ENCODE measurements around the gene IGSF22. TPM values are rescaled to one million over a fixed set of nuclear protein-coding genes. Genes with fewer than 3 reads are reported as not detected.

IGSF22 gene
- under 1 TPM; 0.16 to 0.60 (median 0.53) TPM for total RNA-seq

GRCh38 chr11:18726040-18726439, at the start of gene IGSF22:
IGSF22 (minus strand) TSS chr11:18726188; CDS start chr11:18724236, 1,952 bp downstream.
- DNase-seq (no peak), ATAC-seq (no peak)
- H3K36me3 Mint-ChIP-seq (ENCODE audit: insufficient read depth) = no peaks in the 10 kb centered on the region
- H3K4me1 Mint-ChIP-seq (ENCODE audit: low read depth) = peaks cover 12% of the 10 kb centered on the region
- H3K9me3 Mint-ChIP-seq = no peaks in the 10 kb centered on the region
- H3K4me3 Mint-ChIP-seq = no peak within 1 kb of the TSS
- H3K27me3 Mint-ChIP-seq (ENCODE audit: low read depth) = no peaks in the 10 kb centered on the region

- no peak overlapping the region for H3K4me3 Mint-ChIP-seq
- ATAC-seq = no peak
- no peak for DNase-seq
- H3K36me3 Mint-ChIP-seq (ENCODE audit: insufficient read depth) = no peaks in the 10 kb centered on the region
- H3K4me1 Mint-ChIP-seq (ENCODE audit: low read depth) = peaks cover 10% of the 10 kb centered on the region
- H3K9me3 Mint-ChIP-seq = peaks cover 8% of the 10 kb centered on the region
- H3K27me3 Mint-ChIP-seq (ENCODE audit: low read depth) = peaks cover 6% of the 10 kb centered on the region
These were observed 48.8 kb upstream of the IGSF22 start for GRCh38 chr11:18774801-18775200.

- Mint-ChIP-seq H3K4me3 (no peak overlapping the region), H3K4me1 (ENCODE audit: low read depth) (peaks cover 6% of the 10 kb centered on the region), H3K27me3 (ENCODE audit: low read depth) (peaks cover 6% of the 10 kb centered on the region), H3K9me3 (peaks cover 6% of the 10 kb centered on the region), H3K36me3 (ENCODE audit: insufficient read depth) (no peaks in the 10 kb centered on the region)
- DNase-seq = no peak
- ATAC-seq = no peak
These were observed 47.7 kb upstream of the IGSF22 start for GRCh38 chr11:18773681-18774080.

GRCh38 chr11:18773104-18773503, 47.1 kb upstream of the IGSF22 start:
- Mint-ChIP-seq H3K27me3 (ENCODE audit: low read depth) (peaks cover 6% of the 10 kb centered on the region), H3K4me3 (no peak overlapping the region), H3K9me3 (peaks cover 3% of the 10 kb centered on the region), H3K4me1 (ENCODE audit: low read depth) (peaks cover 2% of the 10 kb centered on the region), H3K36me3 (ENCODE audit: insufficient read depth) (no peaks in the 10 kb centered on the region)
- DNase-seq (no peak), ATAC-seq (no peak)

- DNase-seq (no peak), ATAC-seq (no peak)
- Mint-ChIP-seq H3K9me3 (no peaks in the 10 kb centered on the region), H3K4me3 (no peak overlapping the region), H3K27me3 (ENCODE audit: low read depth) (peaks cover 6% of the 10 kb centered on the region), H3K36me3 (ENCODE audit: insufficient read depth) (no peaks in the 10 kb centered on the region), H3K4me1 (ENCODE audit: low read depth) (no peaks in the 10 kb centered on the region)
These were observed 46.2 kb upstream of the IGSF22 start for GRCh38 chr11:18772211-18772610.

GRCh38 chr11:18771266-18772035, 45.5 kb upstream of the IGSF22 start:
- Mint-ChIP-seq H3K9me3 (no peaks in the 10 kb centered on the region), H3K27me3 (ENCODE audit: low read depth) (peaks cover 6% of the 10 kb centered on the region)

GRCh38 chr11:18770479-18771125, 44.6 kb upstream of the IGSF22 start:
- Mint-ChIP-seq H3K4me3 (no peak overlapping the region), H3K36me3 (ENCODE audit: insufficient read depth) (no peaks in the 10 kb centered on the region), H3K9me3 (no peaks in the 10 kb centered on the region), H3K27me3 (ENCODE audit: low read depth) (peaks cover 9% of the 10 kb centered on the region), H3K4me1 (ENCODE audit: low read depth) (no peaks in the 10 kb centered on the region)
- no peak for ATAC-seq
- no peak for DNase-seq

More at GRCh38 chr11:18771266-18772035, 45.5 kb upstream of the IGSF22 start:
- DNase-seq (no peak), ATAC-seq (no peak)
- Mint-ChIP-seq H3K4me3 (no peak overlapping the region), H3K4me1 (ENCODE audit: low read depth) (no peaks in the 10 kb centered on the region), H3K36me3 (ENCODE audit: insufficient read depth) (no peaks in the 10 kb centered on the region)

GRCh38 chr11:18769802-18770456, 43.9 kb upstream of the IGSF22 start:
- ATAC-seq = no peak

GRCh38 chr11:18768978-18769377, 43.0 kb upstream of the IGSF22 start:
- H3K4me1 Mint-ChIP-seq (ENCODE audit: low read depth) = peaks cover 5% of the 10 kb centered on the region

More at GRCh38 chr11:18769802-18770456, 43.9 kb upstream of the IGSF22 start:
- DNase-seq = no peak
- H3K4me3 Mint-ChIP-seq = no peak overlapping the region
- peaks cover 9% of the 10 kb centered on the region for H3K27me3 Mint-ChIP-seq (ENCODE audit: low read depth)
- no peaks in the 10 kb centered on the region for H3K9me3 Mint-ChIP-seq
- H3K4me1 Mint-ChIP-seq (ENCODE audit: low read depth) = no peaks in the 10 kb centered on the region
- no peaks in the 10 kb centered on the region for H3K36me3 Mint-ChIP-seq (ENCODE audit: insufficient read depth)

GRCh38 chr11:18768472-18768901, 42.5 kb upstream of the IGSF22 start:
- no peaks in the 10 kb centered on the region for H3K9me3 Mint-ChIP-seq
- H3K4me3 Mint-ChIP-seq = no peak overlapping the region
- no peak for DNase-seq
- no peaks in the 10 kb centered on the region for H3K36me3 Mint-ChIP-seq (ENCODE audit: insufficient read depth)
- H3K4me1 Mint-ChIP-seq (ENCODE audit: low read depth) = peaks cover 9% of the 10 kb centered on the region
- peak in 1 of 2 donors; percentile 25 for ATAC-seq
- peaks cover 9% of the 10 kb centered on the region for H3K27me3 Mint-ChIP-seq (ENCODE audit: low read depth)

More at GRCh38 chr11:18768978-18769377, 43.0 kb upstream of the IGSF22 start:
- DNase-seq = no peak
- H3K9me3 Mint-ChIP-seq = no peaks in the 10 kb centered on the region
- H3K36me3 Mint-ChIP-seq (ENCODE audit: insufficient read depth) = no peaks in the 10 kb centered on the region
- H3K27me3 Mint-ChIP-seq (ENCODE audit: low read depth) = peaks cover 9% of the 10 kb centered on the region
- H3K4me3 Mint-ChIP-seq = no peak overlapping the region
- ATAC-seq = no peak

GRCh38 chr11:18766015-18766414, 40.0 kb upstream of the IGSF22 start:
- H3K36me3 Mint-ChIP-seq (ENCODE audit: insufficient read depth) = no peaks in the 10 kb centered on the region
- no peaks in the 10 kb centered on the region for H3K9me3 Mint-ChIP-seq
- H3K4me3 Mint-ChIP-seq = no peak overlapping the region
- H3K4me1 Mint-ChIP-seq (ENCODE audit: low read depth) = peaks cover 9% of the 10 kb centered on the region
- peaks cover 3% of the 10 kb centered on the region for H3K27me3 Mint-ChIP-seq (ENCODE audit: low read depth)
- ATAC-seq (no peak), DNase-seq (no peak)

GRCh38 chr11:18765554-18765953, 39.6 kb upstream of the IGSF22 start:
- Mint-ChIP-seq H3K36me3 (ENCODE audit: insufficient read depth) (no peaks in the 10 kb centered on the region), H3K4me1 (ENCODE audit: low read depth) (peaks cover 9% of the 10 kb centered on the region), H3K27me3 (ENCODE audit: low read depth) (peaks cover 3% of the 10 kb centered on the region), H3K4me3 (no peak overlapping the region), H3K9me3 (no peaks in the 10 kb centered on the region)
- no peak for ATAC-seq
- DNase-seq = no peak

- Mint-ChIP-seq H3K4me1 (ENCODE audit: low read depth) (peaks cover 9% of the 10 kb centered on the region), H3K4me3 (no peak overlapping the region), H3K27me3 (ENCODE audit: low read depth) (peaks cover 3% of the 10 kb centered on the region), H3K9me3 (no peaks in the 10 kb centered on the region), H3K36me3 (ENCODE audit: insufficient read depth) (no peaks in the 10 kb centered on the region)
- DNase-seq (no peak), ATAC-seq (no peak)
These were observed 35.8 kb upstream of the IGSF22 start for GRCh38 chr11:18761741-18762140.

- no peak for ATAC-seq
- H3K4me1 Mint-ChIP-seq (ENCODE audit: low read depth) = peaks cover 9% of the 10 kb centered on the region
- no peak overlapping the region for H3K4me3 Mint-ChIP-seq
- DNase-seq = no peak
- H3K36me3 Mint-ChIP-seq (ENCODE audit: insufficient read depth) = no peaks in the 10 kb centered on the region
- H3K27me3 Mint-ChIP-seq (ENCODE audit: low read depth) = peaks cover 3% of the 10 kb centered on the region
- no peaks in the 10 kb centered on the region for H3K9me3 Mint-ChIP-seq
These were observed 35.2 kb upstream of the IGSF22 start for GRCh38 chr11:18761144-18761543.
